Naive thymus-derived CD8-positive, alpha-beta T cell (primary cell): ENCODE measurements around the gene TPD52L1. TPM values are rescaled to one million over a fixed set of nuclear protein-coding genes. Genes with fewer than 3 reads are reported as not detected.

ENCODE experiments used
- ATAC-seq, 2 donors: fragments of 150-1000 bp; cut with Tn5 transposase in 1 of 2; sonication (Bioruptor Pico), chemical (Tn5 transposase) in 1 of 2; 1 replicate in 1 of 2; 2 replicates in 1 of 2; pipeline ENCODE4 v1.10.0; 2021; ENCODE audit warnings: mild to moderate bottlenecking in 2 of 2, moderate library complexity in 2 of 2
- POLR2A ChIA-PET: fragments of 350-600 bp; sonication (Branson Sonifier 250); formaldehyde crosslinking; loops from one replicate; lab custom pipeline; 2021; ENCODE audit warnings: antibody characterized with exemption; lab: Charles Lee
- DNase-seq, 10 donors: peaks; one replicate each; pipeline versions ENCODE4 v3.0.0 to v3.0.0-alpha.2; 2020 to 2022
- H3K27ac Mint-ChIP-seq, 10 donors: one replicate each; pipeline ENCODE4 v1.8.0; 2020 to 2022; ENCODE audit warnings: mild to moderate bottlenecking in 10 of 10, mixed read lengths in 10 of 10, moderate library complexity in 4 of 10, inconsistent platforms in 1 of 10
- H3K27me3 Mint-ChIP-seq, 5 donors: one replicate each; pipeline ENCODE4 v1.8.0; 2021 to 2022; ENCODE audit warnings: mixed read lengths in 5 of 5
- H3K36me3 Mint-ChIP-seq, 3 donors: one replicate each; pipeline ENCODE4 v1.8.0; 2020 to 2022; ENCODE audit warnings: mixed read lengths in 3 of 3, mild to moderate bottlenecking in 2 of 3, inconsistent platforms in 1 of 3
- H3K4me1 Mint-ChIP-seq, 4 donors: one replicate each; pipeline ENCODE4 v1.8.0; 2021 to 2022; ENCODE audit warnings: mixed read lengths in 4 of 4
- H3K4me3 Mint-ChIP-seq, 10 donors: one replicate each; pipeline ENCODE4 v1.8.0; 2020 to 2022; ENCODE audit warnings: mild to moderate bottlenecking in 10 of 10, mixed read lengths in 10 of 10, moderate library complexity in 6 of 10, inconsistent platforms in 1 of 10
- H3K9me3 Mint-ChIP-seq, 9 donors: one replicate each; pipeline ENCODE4 v1.8.0; 2020 to 2022; ENCODE audit warnings: mixed read lengths in 9 of 9, mild to moderate bottlenecking in 3 of 9, inconsistent platforms in 1 of 9, moderate library complexity in 1 of 9
- polyA plus RNA-seq, 3 donors: library from polyadenylated mRNA; unstranded; fragments of 300-500 nt; fragmentation: Illumina TruSeq; gene quantifications; one replicate each; pipeline ENCODE4 v1.2.3, GENCODE V29; 2021
- total RNA-seq, 8 experiments: library from RNA in 2 of 8; stranded (reverse) in 2 of 8; gene quantifications; one replicate each; pipeline ENCODE4 v1.2.3 and lab custom pipeline; 2021 to 2026

The TPD52L1 gene
- total and polyA plus RNA-seq, 5 experiments from 2014 or later, result not detected

- POLR2A ChIA-PET, result no interaction called here
- Mint-ChIP-seq H3K9me3 (no peaks in the 10 kb centered on the region), H3K4me1 (no peaks in the 10 kb centered on the region), H3K27ac (no peak overlapping the region), H3K4me3 (no peak overlapping the region), H3K36me3 (no peaks in the 10 kb centered on the region), H3K27me3 (peaks cover 2 to 12% (median 5%) of the 10 kb centered on the region in 5 donors)
- DNase-seq, result no peak
- ATAC-seq, result no peak
Observed at GRCh38 chr6:125222531-125223455, 69.2 kb downstream of the TPD52L1 start.

GRCh38 chr6:125224231-125224861 is 70.8 kb downstream of the TPD52L1 start:
- Mint-ChIP-seq H3K27me3 (peaks cover 0 to 3% (median 1%) of the 10 kb centered on the region in 5 donors), H3K36me3 (no peaks in the 10 kb centered on the region), H3K4me1 (no peaks in the 10 kb centered on the region), H3K9me3 (no peaks in the 10 kb centered on the region), H3K4me3 (no peak overlapping the region), H3K27ac (no peak overlapping the region)
- DNase-seq (no peak), ATAC-seq (no peak)
- POLR2A ChIA-PET, result no interaction called here

GRCh38 chr6:125227244-125227643 is 73.7 kb downstream of the TPD52L1 start:
- ATAC-seq (no peak), DNase-seq (no peak)
- Mint-ChIP-seq H3K4me3 (no peak overlapping the region), H3K4me1 (no peaks in the 10 kb centered on the region), H3K27ac (no peak overlapping the region), H3K27me3 (peaks cover 0 to 7% (median 1%) of the 10 kb centered on the region in 5 donors), H3K9me3 (no peaks in the 10 kb centered on the region), H3K36me3 (no peaks in the 10 kb centered on the region)
- POLR2A ChIA-PET, result no interaction called here

GRCh38 chr6:125228981-125229479 is 75.5 kb downstream of the TPD52L1 start:
- H3K9me3 Mint-ChIP-seq, result no peaks in the 10 kb centered on the region
- POLR2A ChIA-PET, result no interaction called here

DNA sequence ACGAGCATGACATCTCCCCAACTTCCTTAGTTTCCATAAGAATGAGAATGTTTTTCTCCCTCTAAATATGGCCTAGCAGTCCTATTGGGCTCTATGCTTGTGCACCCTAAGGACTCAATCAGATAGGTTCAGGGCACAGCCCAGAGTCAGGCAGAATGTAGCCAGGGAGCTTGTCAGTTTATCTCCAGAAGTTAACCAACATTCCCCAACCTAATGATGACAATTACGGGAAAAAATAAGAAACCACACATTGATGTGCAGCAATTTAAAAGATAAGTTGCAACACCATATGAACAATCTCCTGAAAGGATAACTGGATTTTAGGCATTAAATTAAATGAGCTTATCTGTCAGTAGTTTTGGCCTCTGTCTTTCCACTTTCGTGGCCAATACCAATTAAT is 77.1 kb downstream of the TPD52L1 start:
- H3K4me3 Mint-ChIP-seq, result no peak overlapping the region
- DNase-seq, result no peak
- no peaks in the 10 kb centered on the region for H3K4me1 Mint-ChIP-seq
- H3K36me3 Mint-ChIP-seq, result no peaks in the 10 kb centered on the region
- no peak overlapping the region for H3K27ac Mint-ChIP-seq
- POLR2A ChIA-PET, result no interaction called here
- no peak for ATAC-seq
- peaks cover 0 to 8% (median 1%) of the 10 kb centered on the region in 5 donors for H3K27me3 Mint-ChIP-seq
- H3K9me3 Mint-ChIP-seq, result no peaks in the 10 kb centered on the region

More at GRCh38 chr6:125228981-125229479, 75.5 kb downstream of the TPD52L1 start:
- Mint-ChIP-seq H3K36me3 (no peaks in the 10 kb centered on the region), H3K27ac (no peak overlapping the region), H3K4me3 (no peak overlapping the region), H3K27me3 (peaks cover 0 to 8% (median 1%) of the 10 kb centered on the region in 5 donors), H3K4me1 (no peaks in the 10 kb centered on the region)
- DNase-seq, result no peak
- no peak for ATAC-seq

DNA sequence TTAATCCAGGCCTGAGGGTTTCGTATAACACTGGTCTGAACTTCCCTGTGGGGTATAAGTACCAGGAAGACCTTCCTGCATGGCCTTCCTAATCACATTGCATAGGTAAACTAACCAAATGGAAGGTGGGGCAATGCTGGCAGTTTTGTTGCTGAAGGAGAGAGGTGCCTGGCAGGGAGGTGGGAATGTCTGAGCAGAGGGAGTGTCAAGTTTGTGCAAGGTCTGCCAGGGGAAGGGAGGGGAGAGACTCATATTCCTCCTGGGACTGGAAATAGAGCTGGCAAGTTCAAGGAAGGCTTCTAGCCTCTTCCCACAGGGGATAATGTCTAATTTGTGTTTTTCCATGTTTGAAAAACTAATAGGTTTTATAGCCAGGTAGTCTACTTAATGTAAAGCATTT is 77.6 kb downstream of the TPD52L1 start:
- POLR2A ChIA-PET, result no interaction called here

GRCh38 chr6:125231574-125232343 is 78.2 kb downstream of the TPD52L1 start:
- H3K36me3 Mint-ChIP-seq, result no peaks in the 10 kb centered on the region
- H3K4me3 Mint-ChIP-seq, result no peak overlapping the region
- DNase-seq (no peak), ATAC-seq (no peak)
- POLR2A ChIA-PET, result no interaction called here
- no peaks in the 10 kb centered on the region for H3K4me1 Mint-ChIP-seq
- peaks cover 0 to 6% (median 0%) of the 10 kb centered on the region in 5 donors for H3K27me3 Mint-ChIP-seq
- H3K9me3 Mint-ChIP-seq, result no peaks in the 10 kb centered on the region
- no peak overlapping the region for H3K27ac Mint-ChIP-seq

More for the DNA sequence above, 77.6 kb downstream of the TPD52L1 start:
- H3K27ac Mint-ChIP-seq, result no peak overlapping the region
- peaks cover 0 to 8% (median 1%) of the 10 kb centered on the region in 5 donors for H3K27me3 Mint-ChIP-seq
- H3K9me3 Mint-ChIP-seq, result no peaks in the 10 kb centered on the region
- no peak overlapping the region for H3K4me3 Mint-ChIP-seq
- H3K4me1 Mint-ChIP-seq, result no peaks in the 10 kb centered on the region
- H3K36me3 Mint-ChIP-seq, result no peaks in the 10 kb centered on the region
- DNase-seq (no peak), ATAC-seq (no peak)

GRCh38 chr6:125232466-125232865 is 78.9 kb downstream of the TPD52L1 start:
- POLR2A ChIA-PET, result no interaction called here
- H3K4me1 Mint-ChIP-seq, result no peaks in the 10 kb centered on the region
- H3K27me3 Mint-ChIP-seq, result peaks cover 0 to 6% (median 0%) of the 10 kb centered on the region in 5 donors
- no peaks in the 10 kb centered on the region for H3K9me3 Mint-ChIP-seq
- ATAC-seq, result no peak
- no peaks in the 10 kb centered on the region for H3K36me3 Mint-ChIP-seq
- H3K27ac Mint-ChIP-seq, result no peak overlapping the region
- no peak for DNase-seq
- no peak overlapping the region for H3K4me3 Mint-ChIP-seq

GRCh38 chr6:125233202-125233601 is 79.6 kb downstream of the TPD52L1 start:
- Mint-ChIP-seq H3K9me3 (no peaks in the 10 kb centered on the region), H3K27ac (no peak overlapping the region), H3K4me3 (no peak overlapping the region), H3K27me3 (peaks cover 0 to 6% (median 0%) of the 10 kb centered on the region in 5 donors), H3K4me1 (no peaks in the 10 kb centered on the region), H3K36me3 (no peaks in the 10 kb centered on the region)
- POLR2A ChIA-PET, result no interaction called here
- no peak for ATAC-seq
- DNase-seq, result no peak

DNA sequence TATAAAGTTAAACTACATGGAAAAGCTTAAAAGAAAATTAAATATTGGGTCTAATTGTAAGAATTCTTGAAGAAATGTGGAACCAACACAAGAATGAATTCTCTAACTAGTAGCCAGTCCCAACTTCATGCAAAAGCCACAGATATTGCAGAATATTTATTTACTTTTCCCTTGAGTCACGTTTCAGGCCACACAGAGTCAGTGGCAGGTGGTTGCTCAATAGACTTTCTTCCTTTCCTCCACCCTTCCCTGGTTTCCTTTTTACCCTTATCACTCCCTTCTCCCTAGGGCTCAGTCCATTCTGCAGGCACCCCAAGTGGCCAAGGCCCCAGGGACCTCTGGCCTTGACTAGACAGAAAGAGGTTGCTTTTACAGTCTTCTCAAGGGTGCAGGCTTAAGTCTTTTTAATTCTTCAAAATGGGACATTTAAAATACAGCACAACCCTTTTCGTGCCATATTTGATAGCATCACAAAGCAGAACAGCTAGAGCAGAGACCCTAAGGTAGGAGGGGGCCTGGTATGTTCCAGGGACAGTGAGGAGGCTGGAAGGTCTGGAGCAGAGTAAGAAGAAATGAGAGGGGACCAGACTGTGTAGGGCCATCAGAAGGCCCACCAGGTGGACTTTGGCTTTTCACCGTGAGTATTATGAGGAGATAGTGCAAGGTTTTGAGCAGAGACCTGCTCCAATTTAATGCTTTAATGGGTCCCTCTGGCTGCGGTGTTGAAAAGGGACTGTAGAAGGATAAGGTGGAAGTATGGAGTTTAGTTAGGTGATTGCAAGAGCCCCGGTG is 83.2 kb downstream of the TPD52L1 start:
- POLR2A ChIA-PET, result no interaction called here
- no peak overlapping the region for H3K27ac Mint-ChIP-seq
- H3K27me3 Mint-ChIP-seq, result peaks cover 0 to 3% (median 1%) of the 10 kb centered on the region in 5 donors
- H3K36me3 Mint-ChIP-seq, result peaks cover 0 to 21% (median 3%) of the 10 kb centered on the region in 3 donors
- no peak overlapping the region for H3K4me3 Mint-ChIP-seq
- ATAC-seq (no peak), DNase-seq (no peak)
- H3K4me1 Mint-ChIP-seq, result no peaks in the 10 kb centered on the region
- peaks cover 6 to 35% (median 23%) of the 10 kb centered on the region in 9 donors for H3K9me3 Mint-ChIP-seq

DNA sequence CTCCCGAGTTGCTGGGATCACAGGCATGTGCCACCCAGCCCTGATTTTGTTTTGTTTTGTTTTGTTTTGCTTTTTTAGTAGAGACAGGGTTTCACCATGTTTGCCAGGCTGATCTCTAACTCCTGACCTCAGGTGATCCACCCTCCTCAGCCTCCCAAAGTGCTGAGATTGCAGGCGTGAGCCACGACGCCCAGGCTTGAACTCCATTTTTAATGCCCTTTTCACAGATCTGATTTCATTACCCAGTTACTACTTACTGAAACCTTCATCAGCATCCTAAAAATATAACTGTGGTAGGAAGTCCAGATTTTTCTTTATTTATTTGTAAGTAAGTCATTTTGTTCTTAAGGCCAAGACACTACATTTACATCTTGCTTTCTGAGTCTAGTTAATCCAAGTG is 84.2 kb downstream of the TPD52L1 start:
- Mint-ChIP-seq H3K4me3 (no peak overlapping the region), H3K9me3 (peaks cover 9 to 46% (median 33%) of the 10 kb centered on the region in 9 donors), H3K36me3 (peaks cover 0 to 29% (median 3%) of the 10 kb centered on the region in 3 donors), H3K27ac (no peak overlapping the region), H3K4me1 (no peaks in the 10 kb centered on the region), H3K27me3 (peaks cover 0 to 3% (median 1%) of the 10 kb centered on the region in 5 donors)
- POLR2A ChIA-PET, result no interaction called here
- DNase-seq, result no peak
- ATAC-seq, result no peak

DNA sequence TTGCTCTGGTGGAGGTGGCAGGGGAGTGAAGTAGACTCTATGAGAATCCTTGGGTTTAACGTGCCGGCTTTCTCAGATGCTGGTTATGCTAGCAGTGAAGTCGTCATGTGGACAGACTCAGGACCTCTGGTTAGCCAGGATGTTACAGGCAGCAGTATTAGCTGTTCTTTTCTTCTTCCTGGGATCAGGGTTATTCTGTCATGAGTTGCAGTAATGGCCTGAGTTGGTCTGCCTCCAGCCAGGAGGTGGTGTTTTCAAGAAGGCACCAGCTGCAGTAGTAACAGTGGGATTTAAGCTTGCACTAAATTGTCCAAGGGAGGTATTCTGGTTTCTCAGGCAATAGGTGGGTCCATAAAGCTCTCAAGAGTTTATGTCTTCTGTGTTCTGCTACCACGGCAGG is 91.5 kb downstream of the TPD52L1 start:
- POLR2A ChIA-PET, result no interaction called here
- Mint-ChIP-seq H3K4me1 (no peaks in the 10 kb centered on the region), H3K36me3 (peaks cover 0 to 36% (median 7%) of the 10 kb centered on the region in 3 donors), H3K27me3 (peaks cover 6 to 33% (median 14%) of the 10 kb centered on the region in 5 donors), H3K4me3 (no peak overlapping the region), H3K27ac (no peak overlapping the region), H3K9me3 (peaks cover 6 to 47% (median 35%) of the 10 kb centered on the region in 9 donors)
- DNase-seq, result no peak
- ATAC-seq, result no peak
